Endodermal cell (in vitro differentiated cells): Measurements from ENCODE around the gene DDX10. TPM values are rescaled to one million over a fixed set of nuclear protein-coding genes. Genes with fewer than 3 reads are reported as not detected.

ENCODE experiments used
- DNase-seq: peaks from one replicate; pipeline ENCODE4 v3.0.0-alpha.2; 2017
- H3K27ac ChIP-seq: 2 replicates; pipeline ENCODE4 v1.5.1; 2013; ENCODE audit warnings: mild to moderate bottlenecking, low read depth, low read length, moderate library complexity
- H3K27me3 ChIP-seq: 2 replicates; pipeline ENCODE4 v1.6.1; 2013; ENCODE audit warnings: mild to moderate bottlenecking, low read length, moderate library complexity; ENCODE audit not compliant: insufficient read depth, control insufficient read depth, poor library complexity, severe bottlenecking
- H3K36me3 ChIP-seq: 2 replicates; pipeline ENCODE4 v1.7.0; 2013; ENCODE audit warnings: mild to moderate bottlenecking, low read length, moderate library complexity; ENCODE audit not compliant: control insufficient read depth, insufficient read depth
- H3K4me1 ChIP-seq: one replicate; pipeline ENCODE4 v1.7.0; 2013; ENCODE audit warnings: low read length; ENCODE audit not compliant: control insufficient read depth, insufficient read depth
- H3K4me3 ChIP-seq: 2 replicates; pipeline ENCODE4 v1.5.1; 2013; ENCODE audit warnings: mild to moderate bottlenecking, low read length, moderate library complexity
- H3K9ac ChIP-seq: 2 replicates; pipeline ENCODE4 v1.6.1; 2013; ENCODE audit warnings: mild to moderate bottlenecking, low read length, moderate library complexity; ENCODE audit not compliant: poor library complexity, severe bottlenecking; ENCODE audit errors: extremely low read depth
- H3K9me3 ChIP-seq: 2 replicates; pipeline ENCODE4 v1.6.1; 2013; ENCODE audit warnings: mild to moderate bottlenecking, low read length, moderate library complexity; ENCODE audit not compliant: control insufficient read depth
- H3K27ac Mint-ChIP-seq: 2 replicates; pipeline ENCODE4 v1.8.0; 2020; ENCODE audit warnings: mixed read lengths
- H3K27me3 Mint-ChIP-seq: 2 replicates; pipeline ENCODE4 v1.8.0; 2021; ENCODE audit warnings: mild to moderate bottlenecking, mixed read lengths; ENCODE audit not compliant: insufficient read depth
- H3K36me3 Mint-ChIP-seq: 2 replicates; pipeline ENCODE4 v1.8.0; 2020; ENCODE audit warnings: low read depth, mixed read lengths
- H3K4me1 Mint-ChIP-seq: 2 replicates; pipeline ENCODE4 v1.8.0; 2020; ENCODE audit warnings: mixed read lengths
- H3K4me3 Mint-ChIP-seq: 2 replicates; pipeline ENCODE4 v1.8.0; 2020; ENCODE audit warnings: mild to moderate bottlenecking, moderate library complexity, mixed read lengths
- H3K9me3 Mint-ChIP-seq: 2 replicates; pipeline ENCODE4 v1.8.0; 2020; ENCODE audit warnings: mild to moderate bottlenecking, mixed read lengths
- CTCF ChIP-seq: fragments of 200-600 bp; sonication (generic); conservative IDR thresholded peaks from 2 replicates; pipeline ENCODE4 v1.5.0; 2021; ENCODE audit warnings: antibody characterized with exemption, mild to moderate bottlenecking
- WGBS, 2 experiments: methylation state at CpG; one replicate each; pipeline versions ENCODE4 v1.1.5 to v1.1.7; 2013; ENCODE audit warnings: missing lambda C conversion rate in 2 of 2, mixed read lengths in 1 of 2; ENCODE audit not compliant: insufficient coverage in 1 of 2, insufficient read length in 1 of 2; 5-methylcytosine and 5-hydroxymethylcytosine counted together
- total RNA-seq, 2 donors: library from RNA; stranded (reverse); fragmentation: NEBNext Ultra II Directional in 1 of 2; extraction: Animal tissue kit (Norgen Biotek cat#: 25700) in 1 of 2; gene quantifications; 2 replicates in 1 of 2; 3 replicates in 1 of 2; pipeline ENCODE4 v1.2.1, GENCODE V29; 2021

Gene DDX10
- total RNA-seq, 2 donors from 2014 or later = 31.1 to 32.7 TPM

GRCh38 chr11:108729227-108729871, 64.5 kb downstream of the DDX10 start:
- no peak overlapping the region for H3K4me3 Mint-ChIP-seq
- DNase-seq = no peak
- Histone ChIP-seq H3K9me3 (no peaks in the 10 kb centered on the region), H3K9ac (no peak overlapping the region), H3K4me1 (no peaks in the 10 kb centered on the region), H3K36me3 (peaks cover 11% of the 10 kb centered on the region), H3K4me3 (no peak overlapping the region), H3K27me3 (no peaks in the 10 kb centered on the region), H3K27ac (no peak overlapping the region)
- TF ChIP-seq CTCF = no peak
- 89 to 96% methylated on average over 7 of the region's 7 CpGs for WGBS, 2 experiments
- H3K27me3 Mint-ChIP-seq = no peaks in the 10 kb centered on the region
- peaks cover 16% of the 10 kb centered on the region for H3K4me1 Mint-ChIP-seq
- no peak overlapping the region for H3K27ac Mint-ChIP-seq
- no peaks in the 10 kb centered on the region for H3K9me3 Mint-ChIP-seq
- H3K36me3 Mint-ChIP-seq = peaks cover 16% of the 10 kb centered on the region

GRCh38 chr11:108732395-108732794, 67.5 kb downstream of the DDX10 start:
- Mint-ChIP-seq H3K4me3 (no peak overlapping the region), H3K36me3 (peaks cover 12% of the 10 kb centered on the region), H3K9me3 (no peaks in the 10 kb centered on the region), H3K27ac (no peak overlapping the region), H3K27me3 (no peaks in the 10 kb centered on the region), H3K4me1 (peaks cover 16% of the 10 kb centered on the region)
- Histone ChIP-seq H3K4me3 (no peak overlapping the region), H3K9me3 (no peaks in the 10 kb centered on the region), H3K4me1 (no peaks in the 10 kb centered on the region), H3K27ac (no peak overlapping the region), H3K9ac (no peak overlapping the region), H3K27me3 (no peaks in the 10 kb centered on the region), H3K36me3 (no peaks in the 10 kb centered on the region)
- no peak for DNase-seq
- no peak for TF ChIP-seq CTCF
- 96 to 97% methylated on average over 6 to 8 of the region's 8 CpGs for WGBS, 2 experiments

GRCh38 chr11:108733479-108734116, 68.7 kb downstream of the DDX10 start:
- WGBS, 2 experiments = 88 to 94% methylated on average over 6 of the region's 6 CpGs
- no peak for DNase-seq
- H3K9ac ChIP-seq = no peak overlapping the region
- no peaks in the 10 kb centered on the region for H3K36me3 ChIP-seq
- no peaks in the 10 kb centered on the region for H3K9me3 ChIP-seq
- H3K4me3 ChIP-seq = no peak overlapping the region
- H3K27me3 ChIP-seq = no peaks in the 10 kb centered on the region
- Mint-ChIP-seq H3K36me3 (peaks cover 12% of the 10 kb centered on the region), H3K4me3 (no peak overlapping the region), H3K9me3 (no peaks in the 10 kb centered on the region), H3K4me1 (peaks cover 16% of the 10 kb centered on the region), H3K27ac (no peak overlapping the region), H3K27me3 (no peaks in the 10 kb centered on the region)
- TF ChIP-seq CTCF = no peak
- H3K27ac ChIP-seq = no peak overlapping the region
- no peaks in the 10 kb centered on the region for H3K4me1 ChIP-seq
